Right renal pelvis (tissue), 4 donors: ENCODE data around the gene TUNAR. TPM values are rescaled to one million over a fixed set of nuclear protein-coding genes. Genes with fewer than 3 reads are reported as not detected.
"Not testable (repeated sequence)": the region's sequence is repeated elsewhere in the genome, so short reads cannot be mapped to it uniquely, and the experiment has no call there.

Source experiments
- DNase-seq, 4 donors: peaks; one replicate each; pipeline ENCODE4 v3.0.0-alpha.2; 2013; ENCODE audit warnings: low read depth in 4 of 4, low spot score in 3 of 4, missing footprints in 1 of 4
- polyA plus RNA-seq, 4 donors: library from polyadenylated mRNA; unstranded; fragments of 120-200 nt; gene quantifications; one replicate each; pipeline ENCODE4 v1.2.1, GENCODE V29; 2013; ENCODE audit not compliant: insufficient read length in 4 of 4

Gene TUNAR
- polyA plus RNA-seq, 4 donors: 0.29 to 1.5 (median 0.38) TPM

DNA sequence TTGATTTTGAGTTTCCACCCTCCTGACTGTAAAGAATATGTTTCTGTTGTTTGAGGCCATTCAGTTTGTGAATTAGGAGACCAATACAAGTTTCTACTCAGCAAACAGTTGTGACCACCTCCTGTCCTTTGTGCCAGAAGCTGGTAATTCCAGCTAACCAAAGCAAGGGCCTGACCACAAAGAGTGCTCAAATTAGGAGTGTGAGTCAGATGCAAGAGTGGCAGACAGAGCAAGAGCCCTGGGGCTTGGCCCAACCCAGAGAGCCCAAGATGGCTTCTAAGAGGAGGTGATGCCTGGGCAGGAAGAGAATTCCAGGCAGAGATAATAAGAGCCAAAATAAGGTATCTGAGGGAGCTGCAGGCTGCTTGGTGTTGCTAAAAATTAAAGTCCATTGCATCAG lies 84.8 kb downstream of the TUNAR start:
- no peak for DNase-seq

DNA sequence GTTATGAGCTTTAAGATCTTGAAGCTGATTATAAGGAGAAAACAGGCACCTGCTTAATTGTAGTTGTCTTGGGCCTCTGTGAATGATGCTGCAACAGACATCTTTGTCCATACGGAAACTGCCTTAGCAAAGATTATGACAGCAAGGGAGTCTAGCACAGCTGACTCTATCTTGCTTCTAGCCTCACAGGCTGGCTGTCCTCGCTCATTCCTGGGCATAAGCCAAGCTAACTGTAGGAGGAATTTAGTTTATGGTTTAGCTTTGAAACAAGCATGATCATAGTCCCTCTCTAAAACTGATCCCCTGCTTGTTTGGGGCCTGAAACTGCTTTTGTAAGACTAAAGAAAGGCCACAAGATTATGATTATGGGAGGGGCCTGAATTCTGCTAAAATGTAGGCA lies 88.3 kb downstream of the TUNAR start:
- no peak for DNase-seq

DNA sequence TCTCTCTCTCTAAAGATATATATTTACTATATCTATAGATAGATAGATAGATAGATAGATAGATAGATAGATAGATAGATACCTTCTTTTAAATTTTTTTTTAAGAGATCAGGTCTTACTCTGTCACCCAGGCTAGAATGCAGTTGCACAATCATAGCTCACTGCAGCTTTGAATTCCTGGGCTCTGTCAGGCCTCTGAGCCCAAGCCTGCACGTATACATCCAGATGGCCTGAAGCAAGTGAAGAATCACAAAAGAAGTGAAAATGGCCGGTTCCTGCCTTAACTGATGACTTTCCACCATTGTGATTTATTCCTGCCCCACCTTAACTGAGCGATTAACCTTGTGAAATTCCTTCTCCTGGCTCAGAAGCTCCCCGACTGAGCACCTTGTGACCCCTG lies 91.4 kb downstream of the TUNAR start:
- not testable (repeated sequence) for DNase-seq

Other genes with a start within 250 kb of the TUNAR start
- 1 to 10 TPM in 1 of 4 donors, under 1 TPM in 2, not detected in 1; 0.43 to 1.4 (median 0.50) TPM for gene TCL1B, start 190.4 kb upstream of the TUNAR start, polyA plus RNA-seq
- gene TCL1A, start 162.7 kb upstream of the TUNAR start, polyA plus RNA-seq: 1 to 10 TPM in 3 of 4 donors, under 1 TPM in 1; 0.84 to 1.6 (median 1.1) TPM
- 10 to 100 TPM; 32.0 to 39.2 (median 34.6) TPM for gene C14orf132, start 162.5 kb downstream of the TUNAR start, polyA plus RNA-seq